Osteocyte (in vitro differentiated cells): ENCODE results near the gene FBXO47. TPM values are rescaled to one million over a fixed set of nuclear protein-coding genes. Genes with fewer than 3 reads are reported as not detected.
"Not testable (repeated sequence)": the region's sequence is repeated elsewhere in the genome, so short reads cannot be mapped to it uniquely, and the experiment has no call there.

Source experiments
- DNase-seq: peaks from one replicate; pipeline ENCODE4 v3.0.0; 2021; ENCODE audit warnings: mixed read lengths; ENCODE audit not compliant: unreplicated experiment; ENCODE audit errors: extremely low spot score
- H3K27ac Mint-ChIP-seq: one replicate; pipeline ENCODE4 v1.8.0; 2021; ENCODE audit warnings: mild to moderate bottlenecking, mixed read lengths; ENCODE audit not compliant: unreplicated experiment
- H3K27me3 Mint-ChIP-seq: one replicate; pipeline ENCODE4 v1.8.0; 2021; ENCODE audit warnings: mixed read lengths; ENCODE audit not compliant: unreplicated experiment
- H3K36me3 Mint-ChIP-seq: one replicate; pipeline ENCODE4 v1.8.0; 2021; ENCODE audit warnings: mixed read lengths; ENCODE audit not compliant: unreplicated experiment
- H3K4me1 Mint-ChIP-seq: one replicate; pipeline ENCODE4 v1.8.0; 2021; ENCODE audit warnings: mixed read lengths; ENCODE audit not compliant: unreplicated experiment
- H3K4me3 Mint-ChIP-seq: one replicate; pipeline ENCODE4 v1.8.0; 2021; ENCODE audit warnings: mild to moderate bottlenecking, moderate library complexity, mixed read lengths; ENCODE audit not compliant: unreplicated experiment
- H3K9me3 Mint-ChIP-seq: one replicate; pipeline ENCODE4 v1.8.0; 2021; ENCODE audit warnings: mixed read lengths; ENCODE audit not compliant: unreplicated experiment
- CTCF ChIP-seq: fragments of 200-600 bp; sonication (generic); IDR thresholded peaks from 2 replicates; pipeline ENCODE4 v1.5.0; 2021; ENCODE audit warnings: antibody characterized with exemption, mild to moderate bottlenecking, moderate library complexity
- total RNA-seq: library from RNA; stranded (reverse); gene quantifications from 2 replicates; pipeline ENCODE4 v1.2.1, GENCODE V29; 2021

FBXO47 gene
- total RNA-seq, 1 donor from 2014 or later, result not detected

DNA sequence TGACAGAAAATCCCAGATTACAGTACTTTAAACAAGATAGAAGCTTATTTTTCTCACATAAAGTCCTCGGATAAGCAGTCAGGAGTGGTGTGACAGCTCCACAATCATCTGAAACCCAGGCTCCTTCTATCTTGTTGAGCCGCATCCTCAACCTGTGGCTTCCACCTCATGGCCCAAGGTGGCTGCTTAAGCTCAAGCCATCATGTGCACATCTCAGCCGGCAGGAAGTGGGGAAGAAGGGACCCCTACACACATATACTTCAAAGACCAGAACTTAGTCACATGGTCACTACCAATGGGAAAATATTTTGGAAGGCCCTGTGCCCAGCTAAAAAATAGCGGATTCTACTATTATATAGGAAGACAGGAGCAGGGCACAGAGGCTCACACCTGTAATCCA lies 11.0 kb upstream of the FBXO47 start:
- TF ChIP-seq CTCF, result no peak
- Mint-ChIP-seq H3K36me3 (no peaks in the 10 kb centered on the region), H3K27ac (no peak overlapping the region), H3K4me3 (no peak overlapping the region), H3K4me1 (peaks cover 37% of the 10 kb centered on the region), H3K27me3 (no peaks in the 10 kb centered on the region), H3K9me3 (no peaks in the 10 kb centered on the region)
- no peak for DNase-seq

GRCh38 chr17:38976187-38976551 lies 9.0 kb upstream of the FBXO47 start:
- H3K4me3 Mint-ChIP-seq, H3K9me3 Mint-ChIP-seq, H3K36me3 Mint-ChIP-seq, H3K27me3 Mint-ChIP-seq, H3K27ac Mint-ChIP-seq, DNase-seq: not testable (repeated sequence)
- peaks cover 24% of the 10 kb centered on the region for H3K4me1 Mint-ChIP-seq

- no peak for DNase-seq
- Mint-ChIP-seq H3K4me1 (peaks cover 14% of the 10 kb centered on the region), H3K9me3 (no peaks in the 10 kb centered on the region), H3K36me3 (no peaks in the 10 kb centered on the region), H3K27ac (no peak overlapping the region), H3K27me3 (no peaks in the 10 kb centered on the region), H3K4me3 (no peak overlapping the region)
- TF ChIP-seq CTCF, result no peak
Observed at GRCh38 chr17:38970804-38971203, 3.6 kb upstream of the FBXO47 start.

DNA sequence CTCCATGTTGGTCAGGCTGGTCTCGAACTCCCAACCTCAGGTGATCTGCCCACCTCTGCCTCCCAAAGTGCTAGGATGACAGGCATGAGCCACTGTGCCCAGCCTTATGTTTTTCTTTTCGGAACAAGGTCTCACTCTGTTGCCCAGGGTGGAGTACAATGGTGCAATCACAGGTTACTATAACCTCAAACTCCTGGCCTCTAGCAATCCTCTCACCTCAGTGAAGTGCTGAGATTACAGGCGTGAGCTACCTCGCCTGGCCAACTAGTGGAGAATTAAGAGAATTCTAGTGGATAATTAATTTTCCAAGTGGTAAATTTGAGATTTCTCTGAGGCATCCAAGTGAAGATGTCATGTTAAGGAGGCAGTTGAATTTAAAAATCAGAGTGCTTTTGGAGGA lies 2.9 kb upstream of the FBXO47 start:
- Mint-ChIP-seq H3K27me3 (no peaks in the 10 kb centered on the region), H3K36me3 (no peaks in the 10 kb centered on the region)

GRCh38 chr17:38969281-38969680 lies 2.1 kb upstream of the FBXO47 start:
- no peak for TF ChIP-seq CTCF
- Mint-ChIP-seq H3K27ac (no peak overlapping the region), H3K27me3 (no peaks in the 10 kb centered on the region), H3K36me3 (no peaks in the 10 kb centered on the region), H3K4me3 (no peak overlapping the region), H3K9me3 (no peaks in the 10 kb centered on the region), H3K4me1 (peaks cover 11% of the 10 kb centered on the region)
- DNase-seq, result no peak

More for the DNA sequence above, 2.9 kb upstream of the FBXO47 start:
- DNase-seq, result no peak
- H3K4me3 Mint-ChIP-seq, result no peak overlapping the region
- TF ChIP-seq CTCF, result no peak
- H3K9me3 Mint-ChIP-seq, result no peaks in the 10 kb centered on the region
- no peak overlapping the region for H3K27ac Mint-ChIP-seq
- H3K4me1 Mint-ChIP-seq, result peaks cover 14% of the 10 kb centered on the region

DNA sequence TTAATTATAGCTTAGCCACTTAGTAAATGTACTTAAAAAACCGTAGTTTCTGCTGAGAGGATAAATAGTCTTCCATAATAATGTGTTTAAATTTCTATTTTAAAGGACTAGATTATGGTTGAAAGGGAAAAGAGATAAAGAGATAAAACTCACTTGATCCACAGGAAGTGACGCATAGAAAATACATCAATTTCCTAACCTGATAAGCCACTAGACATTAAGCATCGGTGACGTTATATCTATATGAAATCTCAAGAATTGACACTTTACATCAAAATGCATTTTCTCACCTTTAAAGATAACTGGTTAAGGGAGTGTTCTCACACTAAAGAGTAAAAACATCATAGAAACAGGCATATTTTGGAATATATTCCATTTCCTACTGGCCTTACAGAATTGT lies 5.8 kb downstream of the FBXO47 start:
- Mint-ChIP-seq H3K4me1 (peaks cover 24% of the 10 kb centered on the region), H3K36me3 (no peaks in the 10 kb centered on the region), H3K27me3 (no peaks in the 10 kb centered on the region), H3K9me3 (no peaks in the 10 kb centered on the region), H3K27ac (peak overlapping the region; percentile 23), H3K4me3 (no peak overlapping the region)
- no peak for DNase-seq
- TF ChIP-seq CTCF, result no peak
